C1 segment of cervical spinal cord (tissue), 14 donors: ENCODE measurements around the gene SHMT1.

Experiments
- DNase-seq, 14 donors: peaks; one replicate each; lab custom pipeline; 2025; lab: John Stamatoyannopoulos, UW

The SHMT1 gene

GRCh38 chr17:18291718-18292540, 71.4 kb downstream of the SHMT1 start:
- no peak for DNase-seq

GRCh38 chr17:18285296-18285695, 78.1 kb downstream of the SHMT1 start:
- DNase-seq, result no peak

- DNase-seq, result no peak
Measured at GRCh38 chr17:18281788-18282187, 81.6 kb downstream of the SHMT1 start.

- DNase-seq, result no peak
Measured at GRCh38 chr17:18280766-18281371, 82.5 kb downstream of the SHMT1 start.

GRCh38 chr17:18280249-18280648, 83.1 kb downstream of the SHMT1 start:
- DNase-seq, result no peak

GRCh38 chr17:18278867-18279266, 84.5 kb downstream of the SHMT1 start:
- DNase-seq, result no peak
